ENCODE results near the gene PRR35. TPM values are rescaled to one million over a fixed set of nuclear protein-coding genes. Genes with fewer than 3 reads are reported as not detected.

PRR35 gene
- total and polyA plus RNA-seq, 2 of the 4 experiments (the other 2 are of a cell fraction), result not detected

DNA sequence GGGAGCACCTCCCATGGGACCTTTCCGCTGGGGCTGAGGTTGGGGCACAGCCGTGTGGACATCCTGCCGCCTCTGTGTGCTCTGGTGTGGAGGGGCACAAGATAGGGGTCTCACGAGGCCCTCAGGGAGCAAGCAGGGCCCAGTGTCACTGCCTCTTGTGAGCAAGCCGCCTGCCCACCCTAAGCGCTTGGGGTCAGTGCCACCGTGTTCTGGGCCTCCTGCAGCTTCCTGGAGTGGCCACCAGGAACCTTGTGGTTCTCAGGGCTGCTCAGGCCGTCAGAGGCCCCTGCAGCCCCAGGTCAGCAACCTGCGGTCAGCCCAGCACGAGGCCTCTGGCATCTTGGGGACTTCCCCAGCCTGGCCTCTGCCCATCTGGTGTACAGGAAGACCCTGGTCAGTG is 46.2 kb upstream of the PRR35 start:
- H3K4ac ChIP-seq (ENCODE audit: low read depth, low read length), result no peak overlapping the region
- BruUV-seq (replicated peaks), result no TSS peak
- dilution Hi-C loops (cut with HindIII; ENCODE audit: low sequenced_read_pairs, unreplicated experiment) (no loop called here), intact Hi-C loops (cut with micrococcal nuclease) (no loop called here), in situ Hi-C loops (cut with MboI; ENCODE audit: low sequenced_read_pairs) (no loop called here)
- H4K20me1 ChIP-seq (ENCODE audit: insufficient read depth, low read length), result no peaks in the 10 kb centered on the region
- no peak overlapping the region for H2AFZ ChIP-seq (replicated peaks; ENCODE audit: low read length, poor library complexity)
- H3K36me3 ChIP-seq (ENCODE audit: control insufficient read depth, insufficient read depth, low read length), result peaks cover 32% of the 10 kb centered on the region
- no peak overlapping the region for H3K4me3 ChIP-seq (ENCODE audit: insufficient read depth, low read depth, low read length)
- 0 out of 2 replicates have a peak, but pooled peaks cover 3% of the 10 kb centered on the region for H3K9me1 ChIP-seq (ENCODE audit: insufficient read depth, low read length)
- no peak overlapping the region for H3K14ac ChIP-seq (replicated peaks; ENCODE audit: low read depth, low read length)
- no peaks in the 10 kb centered on the region for H3K9me3 ChIP-seq (ENCODE audit: control insufficient read depth, insufficient read depth, low read length)
- H3K79me1 ChIP-seq (ENCODE audit: low read depth in 1 of 2, low read length in 2 of 2), result peaks cover 0 to 3% of the 10 kb centered on the region in 2 experiments; a peak in 1 of 4 replicates
- no peak overlapping the region for H2AK5ac ChIP-seq (ENCODE audit: low read depth, low read length)
- H2BK20ac ChIP-seq (ENCODE audit: low read depth, low read length), result no peak overlapping the region
- H3K56ac ChIP-seq (ENCODE audit: extremely low read depth, insufficient read depth, low read length), result no peak overlapping the region
- no peak overlapping the region for H3K23ac ChIP-seq (ENCODE audit: low read depth, low read length)
- no peak overlapping the region for H4K91ac ChIP-seq (ENCODE audit: insufficient read depth, low read depth, low read length)
- H2AK9ac ChIP-seq (replicated peaks; ENCODE audit: low read depth, low read length, poor library complexity), result no peak overlapping the region
- H3K4me2 ChIP-seq (ENCODE audit: low read depth, low read length), result no peak overlapping the region
- DNase-seq, result no peak
- no peak overlapping the region for H3K18ac ChIP-seq (ENCODE audit: low read depth, low read length)
- POLR2A ChIA-PET (ENCODE audit: unreplicated experiment), result no interaction called here
- H3K27ac ChIP-seq (ENCODE audit: insufficient read depth, low read length), result no peak overlapping the region
- no peak overlapping the region for H2BK120ac ChIP-seq (ENCODE audit: low read depth, low read length)
- no peaks in the 10 kb centered on the region for H3K27me3 ChIP-seq (ENCODE audit: control insufficient read depth, insufficient read depth, low read length)
- no peak for ATAC-seq (ENCODE audit: low read depth)
- no peaks in the 10 kb centered on the region for H3K4me1 ChIP-seq (ENCODE audit: control insufficient read depth, insufficient read depth, low read length)
- H2BK5ac ChIP-seq (ENCODE audit: low read depth, low read length, poor library complexity, severe bottlenecking), result no peak overlapping the region
- CTCF ChIA-PET, result no interaction called here
- H3K9ac ChIP-seq (ENCODE audit: low read depth, low read length), result no peak overlapping the region
- H2BK15ac ChIP-seq (ENCODE audit: low read depth, low read length), result no peak overlapping the region
- 95% methylated on average over 8 of the region's 10 CpGs; no CpG with 5 or more reads in 1 of the 2 experiments for WGBS, 2 experiments (ENCODE audit: extremely low coverage in 2 of 2, insufficient read length in 1 of 2)
- H4K8ac ChIP-seq (ENCODE audit: low read depth in 2 of 2, low read length in 2 of 2), result no peak overlapping the region
- no peak overlapping the region for H4K5ac ChIP-seq (ENCODE audit: low read depth, low read length)
- TF ChIP-seq POLR2A (IDR thresholded peaks at IDR 0.05; ENCODE audit: low read depth, low read length), result no peak
- no peak for TF ChIP-seq SMC3 (IDR thresholded peaks at IDR 0.05; ENCODE audit: low read depth, low read length)
- TF ChIP-seq RFX5 (IDR thresholded peaks at IDR 0.05; ENCODE audit: low read depth, low read length), result no peak
- TF ChIP-seq, protein P1, sequence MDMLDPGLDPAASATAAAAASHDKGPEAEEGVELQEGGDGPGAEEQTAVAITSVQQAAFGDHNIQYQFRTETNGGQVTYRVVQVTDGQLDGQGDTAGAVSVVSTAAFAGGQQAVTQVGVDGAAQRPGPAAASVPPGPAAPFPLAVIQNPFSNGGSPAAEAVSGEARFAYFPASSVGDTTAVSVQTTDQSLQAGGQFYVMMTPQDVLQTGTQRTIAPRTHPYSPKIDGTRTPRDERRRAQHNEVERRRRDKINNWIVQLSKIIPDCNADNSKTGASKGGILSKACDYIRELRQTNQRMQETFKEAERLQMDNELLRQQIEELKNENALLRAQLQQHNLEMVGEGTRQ (IDR thresholded peaks at IDR 0.05; ENCODE audit: low read depth, low read length), result no peak
- TF ChIP-seq NFE2L2 (IDR thresholded peaks at IDR 0.05; ENCODE audit: low read depth, low read length), result no peak
- TF ChIP-seq CEBPB (IDR thresholded peaks at IDR 0.05; ENCODE audit: low read depth, low read length), result no peak
- TF ChIP-seq, protein P2, sequence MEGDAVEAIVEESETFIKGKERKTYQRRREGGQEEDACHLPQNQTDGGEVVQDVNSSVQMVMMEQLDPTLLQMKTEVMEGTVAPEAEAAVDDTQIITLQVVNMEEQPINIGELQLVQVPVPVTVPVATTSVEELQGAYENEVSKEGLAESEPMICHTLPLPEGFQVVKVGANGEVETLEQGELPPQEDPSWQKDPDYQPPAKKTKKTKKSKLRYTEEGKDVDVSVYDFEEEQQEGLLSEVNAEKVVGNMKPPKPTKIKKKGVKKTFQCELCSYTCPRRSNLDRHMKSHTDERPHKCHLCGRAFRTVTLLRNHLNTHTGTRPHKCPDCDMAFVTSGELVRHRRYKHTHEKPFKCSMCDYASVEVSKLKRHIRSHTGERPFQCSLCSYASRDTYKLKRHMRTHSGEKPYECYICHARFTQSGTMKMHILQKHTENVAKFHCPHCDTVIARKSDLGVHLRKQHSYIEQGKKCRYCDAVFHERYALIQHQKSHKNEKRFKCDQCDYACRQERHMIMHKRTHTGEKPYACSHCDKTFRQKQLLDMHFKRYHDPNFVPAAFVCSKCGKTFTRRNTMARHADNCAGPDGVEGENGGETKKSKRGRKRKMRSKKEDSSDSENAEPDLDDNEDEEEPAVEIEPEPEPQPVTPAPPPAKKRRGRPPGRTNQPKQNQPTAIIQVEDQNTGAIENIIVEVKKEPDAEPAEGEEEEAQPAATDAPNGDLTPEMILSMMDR (conservative IDR thresholded peaks at IDR 0.05; ENCODE audit: low read depth, low read length), result no peak
